Measurements from ENCODE around the gene ALDH6A1. TPM values are rescaled to one million over a fixed set of nuclear protein-coding genes. Genes with fewer than 3 reads are reported as not detected.

ALDH6A1 gene
- total and polyA plus RNA-seq, 4 donors, result 36.8 to 92.5 (median 62.0) TPM

- Histone ChIP-seq H3K27ac (ENCODE audit: low read depth, low read length) (no peak overlapping the region), H3K36me3 (ENCODE audit: control insufficient read depth, insufficient read depth, low read length) (peaks cover 45% of the 10 kb centered on the region), H3K27me3 (ENCODE audit: control insufficient read depth, insufficient read depth, low read length) (no peaks in the 10 kb centered on the region), H3K9me3 (ENCODE audit: control insufficient read depth, insufficient read depth, low read length) (no peaks in the 10 kb centered on the region), H3K4me1 (ENCODE audit: control insufficient read depth, insufficient read depth, low read length) (no peaks in the 10 kb centered on the region), H3K4me3 (ENCODE audit: low read depth, low read length) (no peak overlapping the region)
- DNase-seq (ENCODE audit: low read depth in 4 of 6, low spot score in 6 of 6), result no peak
Observed at GRCh38 chr14:74064426-74064825, 19.8 kb downstream of the ALDH6A1 start.

GRCh38 chr14:74062809-74063150, 21.5 kb downstream of the ALDH6A1 start:
- H3K36me3 ChIP-seq (ENCODE audit: control insufficient read depth, insufficient read depth, low read length), result peaks cover 45% of the 10 kb centered on the region
- H3K27me3 ChIP-seq (ENCODE audit: control insufficient read depth, insufficient read depth, low read length), result no peaks in the 10 kb centered on the region
- H3K4me3 ChIP-seq (ENCODE audit: low read depth, low read length), result no peak overlapping the region
- no peak for DNase-seq (ENCODE audit: low read depth in 4 of 6, low spot score in 6 of 6)
- H3K9me3 ChIP-seq (ENCODE audit: control insufficient read depth, insufficient read depth, low read length), result no peaks in the 10 kb centered on the region
- no CpG with 5 or more reads among the region's 2 CpGs for WGBS (ENCODE audit: insufficient coverage)
- no peak overlapping the region for H3K27ac ChIP-seq (ENCODE audit: low read depth, low read length)
- no peaks in the 10 kb centered on the region for H3K4me1 ChIP-seq (ENCODE audit: control insufficient read depth, insufficient read depth, low read length)

- DNase-seq (ENCODE audit: low read depth in 4 of 6, low spot score in 6 of 6), result no peak
- WGBS (ENCODE audit: insufficient coverage), result no CpG with 5 or more reads among the region's 3 CpGs
- no peaks in the 10 kb centered on the region for H3K9me3 ChIP-seq (ENCODE audit: control insufficient read depth, insufficient read depth, low read length)
- H3K27me3 ChIP-seq (ENCODE audit: control insufficient read depth, insufficient read depth, low read length), result no peaks in the 10 kb centered on the region
- H3K27ac ChIP-seq (ENCODE audit: low read depth, low read length), result no peak overlapping the region
- no peak overlapping the region for H3K4me3 ChIP-seq (ENCODE audit: low read depth, low read length)
- H3K36me3 ChIP-seq (ENCODE audit: control insufficient read depth, insufficient read depth, low read length), result peaks cover 10% of the 10 kb centered on the region
- no peaks in the 10 kb centered on the region for H3K4me1 ChIP-seq (ENCODE audit: control insufficient read depth, insufficient read depth, low read length)
Observed at GRCh38 chr14:74049876-74050495, 34.3 kb downstream of the ALDH6A1 start.

- H3K4me3 ChIP-seq (ENCODE audit: low read depth, low read length), result no peak overlapping the region
- no peak for DNase-seq (ENCODE audit: low read depth in 4 of 6, low spot score in 6 of 6)
- H3K4me1 ChIP-seq (ENCODE audit: control insufficient read depth, insufficient read depth, low read length), result no peaks in the 10 kb centered on the region
- no peaks in the 10 kb centered on the region for H3K9me3 ChIP-seq (ENCODE audit: control insufficient read depth, insufficient read depth, low read length)
- no peaks in the 10 kb centered on the region for H3K27me3 ChIP-seq (ENCODE audit: control insufficient read depth, insufficient read depth, low read length)
- H3K36me3 ChIP-seq (ENCODE audit: control insufficient read depth, insufficient read depth, low read length), result peaks cover 13% of the 10 kb centered on the region
- H3K27ac ChIP-seq (ENCODE audit: low read depth, low read length), result no peak overlapping the region
- 83% methylated on average over 1 of the region's 3 CpGs for WGBS (ENCODE audit: insufficient coverage)
Observed at GRCh38 chr14:74048281-74048680, 36.0 kb downstream of the ALDH6A1 start.

- no peak overlapping the region for H3K27ac ChIP-seq (ENCODE audit: low read depth, low read length)
- no peak for DNase-seq (ENCODE audit: low read depth in 4 of 6, low spot score in 6 of 6)
- no peaks in the 10 kb centered on the region for H3K27me3 ChIP-seq (ENCODE audit: control insufficient read depth, insufficient read depth, low read length)
- H3K9me3 ChIP-seq (ENCODE audit: control insufficient read depth, insufficient read depth, low read length), result no peaks in the 10 kb centered on the region
- H3K4me1 ChIP-seq (ENCODE audit: control insufficient read depth, insufficient read depth, low read length), result no peaks in the 10 kb centered on the region
- H3K4me3 ChIP-seq (ENCODE audit: low read depth, low read length), result no peak overlapping the region
- peaks cover 32% of the 10 kb centered on the region for H3K36me3 ChIP-seq (ENCODE audit: control insufficient read depth, insufficient read depth, low read length)
- WGBS (ENCODE audit: insufficient coverage), result 100% methylated on average over 1 of the region's 4 CpGs
Observed at GRCh38 chr14:74045522-74045921, 38.7 kb downstream of the ALDH6A1 start.

GRCh38 chr14:74042296-74042695, 42.0 kb downstream of the ALDH6A1 start:
- no peak for DNase-seq (ENCODE audit: low read depth in 4 of 6, low spot score in 6 of 6)
- 29% methylated on average over 2 of the region's 2 CpGs for WGBS (ENCODE audit: insufficient coverage)
- peaks cover 27% of the 10 kb centered on the region for H3K36me3 ChIP-seq (ENCODE audit: control insufficient read depth, insufficient read depth, low read length)

GRCh38 chr14:74038020-74038859, 46.0 kb downstream of the ALDH6A1 start:
- no peak overlapping the region for H3K27ac ChIP-seq (ENCODE audit: low read depth, low read length)
- no peak overlapping the region for H3K4me3 ChIP-seq (ENCODE audit: low read depth, low read length)
- no peaks in the 10 kb centered on the region for H3K4me1 ChIP-seq (ENCODE audit: control insufficient read depth, insufficient read depth, low read length)
- peaks cover 25% of the 10 kb centered on the region for H3K36me3 ChIP-seq (ENCODE audit: control insufficient read depth, insufficient read depth, low read length)
- no peaks in the 10 kb centered on the region for H3K27me3 ChIP-seq (ENCODE audit: control insufficient read depth, insufficient read depth, low read length)
- DNase-seq (ENCODE audit: low read depth in 4 of 6, low spot score in 6 of 6), result peak; percentile 10 to 89 (median 30)
- no peaks in the 10 kb centered on the region for H3K9me3 ChIP-seq (ENCODE audit: control insufficient read depth, insufficient read depth, low read length)
- WGBS (ENCODE audit: insufficient coverage), result no CpG with 5 or more reads among the region's 3 CpGs

More at GRCh38 chr14:74042296-74042695, 42.0 kb downstream of the ALDH6A1 start:
- Histone ChIP-seq H3K27me3 (ENCODE audit: control insufficient read depth, insufficient read depth, low read length) (no peaks in the 10 kb centered on the region), H3K27ac (ENCODE audit: low read depth, low read length) (no peak overlapping the region), H3K4me1 (ENCODE audit: control insufficient read depth, insufficient read depth, low read length) (no peaks in the 10 kb centered on the region), H3K4me3 (ENCODE audit: low read depth, low read length) (no peak overlapping the region), H3K9me3 (ENCODE audit: control insufficient read depth, insufficient read depth, low read length) (no peaks in the 10 kb centered on the region)

- H3K27ac ChIP-seq (ENCODE audit: low read depth, low read length), result no peak overlapping the region
- WGBS (ENCODE audit: insufficient coverage), result 80% methylated on average over 1 of the region's 4 CpGs
- H3K27me3 ChIP-seq (ENCODE audit: control insufficient read depth, insufficient read depth, low read length), result no peaks in the 10 kb centered on the region
- no peak for DNase-seq (ENCODE audit: low read depth in 4 of 6, low spot score in 6 of 6)
- peaks cover 6% of the 10 kb centered on the region for H3K36me3 ChIP-seq (ENCODE audit: control insufficient read depth, insufficient read depth, low read length)
- no peaks in the 10 kb centered on the region for H3K4me1 ChIP-seq (ENCODE audit: control insufficient read depth, insufficient read depth, low read length)
- no peaks in the 10 kb centered on the region for H3K9me3 ChIP-seq (ENCODE audit: control insufficient read depth, insufficient read depth, low read length)
- H3K4me3 ChIP-seq (ENCODE audit: low read depth, low read length), result no peak overlapping the region
Observed at GRCh38 chr14:74035556-74035955, 48.7 kb downstream of the ALDH6A1 start.

- Histone ChIP-seq H3K27ac (ENCODE audit: low read depth, low read length) (no peak overlapping the region), H3K4me3 (ENCODE audit: low read depth, low read length) (no peak overlapping the region), H3K27me3 (ENCODE audit: control insufficient read depth, insufficient read depth, low read length) (no peaks in the 10 kb centered on the region), H3K4me1 (ENCODE audit: control insufficient read depth, insufficient read depth, low read length) (no peaks in the 10 kb centered on the region), H3K9me3 (ENCODE audit: control insufficient read depth, insufficient read depth, low read length) (no peaks in the 10 kb centered on the region), H3K36me3 (ENCODE audit: control insufficient read depth, insufficient read depth, low read length) (peaks cover 6% of the 10 kb centered on the region)
- WGBS (ENCODE audit: insufficient coverage), result 50% methylated on average over 2 of the region's 3 CpGs
- DNase-seq (ENCODE audit: low read depth in 4 of 6, low spot score in 6 of 6), result no peak
Observed at GRCh38 chr14:74034572-74034971, 49.7 kb downstream of the ALDH6A1 start.

GRCh38 chr14:74029136-74029535, 55.1 kb downstream of the ALDH6A1 start:
- H3K4me1 ChIP-seq (ENCODE audit: control insufficient read depth, insufficient read depth, low read length), result no peaks in the 10 kb centered on the region
- WGBS (ENCODE audit: insufficient coverage), result 100% methylated on average over 2 of the region's 3 CpGs
- no peak overlapping the region for H3K27ac ChIP-seq (ENCODE audit: low read depth, low read length)
- DNase-seq (ENCODE audit: low read depth in 4 of 6, low spot score in 6 of 6), result no peak
- no peaks in the 10 kb centered on the region for H3K27me3 ChIP-seq (ENCODE audit: control insufficient read depth, insufficient read depth, low read length)
- no peaks in the 10 kb centered on the region for H3K36me3 ChIP-seq (ENCODE audit: control insufficient read depth, insufficient read depth, low read length)
- no peaks in the 10 kb centered on the region for H3K9me3 ChIP-seq (ENCODE audit: control insufficient read depth, insufficient read depth, low read length)
- H3K4me3 ChIP-seq (ENCODE audit: low read depth, low read length), result no peak overlapping the region
